Measurements from ENCODE around the gene ZDHHC14.
"Not testable (repeated sequence)": the region's sequence is repeated elsewhere in the genome, so short reads cannot be mapped to it uniquely, and the experiment has no call there.

The ZDHHC14 gene

GRCh38 chr6:157695301-157696040 is 314.5 kb downstream of the ZDHHC14 start:
- no peak for DNase-seq
- no peak overlapping the region for H3K4me3 ChIP-seq
- no peaks in the 10 kb centered on the region for H3K36me3 ChIP-seq
- no peaks in the 10 kb centered on the region for H3K27me3 ChIP-seq
- H3K9me3 ChIP-seq = peaks cover 0 to 8% (median 5%) of the 10 kb centered on the region in 3 donors
- intact Hi-C loops (cut with DNase I; ENCODE audit: low total_unique reads) = no loop called here
- no peak overlapping the region for H3K27ac ChIP-seq
- H3K4me1 ChIP-seq = peaks cover 0 to 17% (median 8%) of the 10 kb centered on the region in 4 donors
- TF ChIP-seq CTCF (IDR thresholded peaks at IDR 0.05) = no peak

DNA sequence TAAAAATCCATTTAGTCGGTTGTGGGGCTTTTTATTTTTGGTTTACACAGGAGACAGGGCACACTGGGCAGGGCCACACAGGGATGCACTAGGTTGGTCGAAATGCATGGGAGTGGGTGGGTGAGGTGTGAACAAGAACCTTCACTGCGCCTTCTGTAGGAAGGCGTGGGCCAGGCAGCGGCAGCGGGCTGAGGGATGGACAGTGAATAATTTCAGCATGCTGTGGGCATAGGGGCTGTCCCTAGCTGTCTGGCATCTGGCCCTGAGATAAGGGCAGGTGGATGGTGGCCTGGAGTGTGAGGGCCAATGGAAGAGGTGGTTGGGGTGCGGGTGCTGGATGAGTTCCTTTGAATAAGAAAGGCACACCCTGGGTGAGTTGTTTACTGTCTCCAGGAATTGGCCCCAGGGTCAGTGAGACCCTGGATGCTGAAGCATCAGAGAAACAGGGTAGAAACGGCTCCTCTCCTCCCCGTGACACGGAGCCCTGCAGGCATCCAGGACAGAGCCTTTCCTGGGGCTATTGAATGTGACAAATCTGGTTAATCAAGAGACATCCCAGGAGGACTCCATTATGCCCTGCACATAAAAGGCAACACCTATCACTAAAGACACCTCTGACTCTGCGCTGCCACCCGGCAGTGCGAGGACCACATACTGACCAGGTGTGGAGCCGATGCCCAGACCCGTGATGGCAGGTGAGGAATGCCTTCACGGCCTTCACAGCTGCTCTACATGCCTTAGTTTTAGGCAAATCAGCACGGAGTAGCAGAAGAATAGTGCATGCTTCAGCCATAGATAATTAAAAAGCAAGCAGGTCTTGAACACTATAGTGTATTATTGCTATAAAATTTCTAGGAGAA is 319.0 kb downstream of the ZDHHC14 start:
- no peaks in the 10 kb centered on the region for H3K4me1 ChIP-seq
- no peak for TF ChIP-seq CTCF (IDR thresholded peaks at IDR 0.05)
- H3K27ac ChIP-seq = no peak overlapping the region
- H3K4me3 ChIP-seq = no peak overlapping the region
- DNase-seq = no peak
- peaks cover 0 to 8% (median 5%) of the 10 kb centered on the region in 3 donors for H3K9me3 ChIP-seq
- no peaks in the 10 kb centered on the region for H3K36me3 ChIP-seq
- intact Hi-C loops (cut with DNase I; ENCODE audit: low total_unique reads) = no loop called here
- no peaks in the 10 kb centered on the region for H3K27me3 ChIP-seq

DNA sequence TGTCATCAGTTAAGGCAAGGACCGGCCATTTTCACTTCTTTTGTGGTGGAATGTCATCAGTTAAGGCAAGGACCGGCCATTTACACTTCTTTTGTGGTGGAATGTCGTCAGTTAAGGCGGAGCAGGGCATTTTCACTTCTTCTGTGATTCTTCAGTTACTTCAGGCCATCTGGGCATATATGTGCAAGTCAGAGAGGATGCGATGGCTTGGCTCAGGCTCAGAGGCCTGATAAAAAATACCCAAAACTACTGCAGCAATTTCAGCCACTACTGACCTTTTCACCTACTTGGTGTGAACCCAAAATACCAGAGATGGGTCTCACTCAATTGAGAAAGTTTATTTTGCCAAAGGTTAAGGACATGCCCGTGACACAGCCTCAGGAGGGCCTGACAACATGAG is 325.4 kb downstream of the ZDHHC14 start:
- DNase-seq; intact Hi-C loops (cut with DNase I; ENCODE audit: low total_unique reads); H3K27me3 ChIP-seq; H3K36me3 ChIP-seq; H3K27ac ChIP-seq; H3K4me1 ChIP-seq; H3K9me3 ChIP-seq; H3K4me3 ChIP-seq: not testable (repeated sequence)

DNA sequence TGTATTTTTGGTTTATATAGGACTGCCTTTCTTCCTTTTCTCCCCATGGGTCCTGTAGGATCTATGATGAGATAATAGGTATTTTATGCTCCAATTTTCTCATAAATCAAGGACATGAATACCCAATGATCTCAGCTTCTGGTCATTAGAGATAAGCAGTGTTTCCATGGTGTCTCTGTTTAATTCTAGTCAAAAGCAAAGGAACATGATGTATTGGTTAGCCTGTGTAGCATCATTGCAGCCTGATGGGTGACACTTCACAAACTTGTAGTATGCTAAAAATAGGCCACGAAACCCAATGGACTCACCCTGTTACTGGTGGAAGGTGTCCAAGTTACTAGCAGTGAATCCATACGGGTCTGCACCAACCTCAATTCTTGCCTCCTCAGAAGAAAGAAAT is 325.9 kb downstream of the ZDHHC14 start:
- H3K9me3 ChIP-seq = no peaks in the 10 kb centered on the region
- no peak overlapping the region for H3K27ac ChIP-seq
- no peak for DNase-seq
- H3K4me1 ChIP-seq = no peaks in the 10 kb centered on the region
- intact Hi-C loops (cut with DNase I; ENCODE audit: low total_unique reads) = no loop called here
- no peak overlapping the region for H3K4me3 ChIP-seq
- H3K36me3 ChIP-seq = no peaks in the 10 kb centered on the region
- TF ChIP-seq CTCF (IDR thresholded peaks at IDR 0.05) = no peak
- no peaks in the 10 kb centered on the region for H3K27me3 ChIP-seq

DNA sequence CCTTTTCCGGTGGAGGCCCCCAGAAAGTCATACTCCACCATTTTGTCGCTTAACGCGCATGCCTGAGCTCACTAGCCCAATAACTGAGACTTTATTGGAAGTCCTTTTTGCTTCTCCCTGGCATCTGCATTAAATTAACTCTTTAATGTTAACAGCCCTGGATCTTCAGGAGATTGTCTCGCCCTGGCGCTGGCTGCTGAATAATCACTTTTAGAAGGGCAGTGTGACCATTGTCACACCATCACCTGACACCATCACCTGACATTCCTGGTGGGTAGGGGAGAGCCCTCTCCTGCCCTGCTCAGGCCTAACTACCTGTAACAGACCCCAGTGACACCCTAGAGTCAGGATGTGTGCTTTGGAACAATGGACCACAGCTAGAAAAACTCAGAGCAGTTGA is 326.6 kb downstream of the ZDHHC14 start:
- TF ChIP-seq CTCF (IDR thresholded peaks at IDR 0.05) = no peak
- DNase-seq = no peak
- H3K36me3 ChIP-seq = no peaks in the 10 kb centered on the region
- H3K27ac ChIP-seq = no peak overlapping the region
- H3K27me3 ChIP-seq = no peaks in the 10 kb centered on the region
- no peaks in the 10 kb centered on the region for H3K4me1 ChIP-seq
- intact Hi-C loops (cut with DNase I; ENCODE audit: low total_unique reads) = no loop called here
- no peaks in the 10 kb centered on the region for H3K9me3 ChIP-seq
- no peak overlapping the region for H3K4me3 ChIP-seq

GRCh38 chr6:157708239-157708638 is 327.2 kb downstream of the ZDHHC14 start:
- TF ChIP-seq CTCF (IDR thresholded peaks at IDR 0.05) = no peak
- Histone ChIP-seq H3K4me1 (no peaks in the 10 kb centered on the region), H3K4me3 (no peak overlapping the region), H3K36me3 (no peaks in the 10 kb centered on the region), H3K9me3 (no peaks in the 10 kb centered on the region), H3K27me3 (no peaks in the 10 kb centered on the region), H3K27ac (no peak overlapping the region)
- intact Hi-C loops (cut with DNase I; ENCODE audit: low total_unique reads) = no loop called here
- no peak for DNase-seq

All from tibial artery (tissue), 4 donors.